Mesodermal cell (in vitro differentiated cells): ENCODE measurements around the gene CPEB1.

ENCODE experiments used
- H3K27ac ChIP-seq: 2 replicates; pipeline ENCODE4 v1.7.0; 2013; ENCODE audit warnings: mild to moderate bottlenecking, low read depth, low read length, moderate library complexity; ENCODE audit not compliant: severe bottlenecking
- H3K36me3 ChIP-seq: 2 replicates; pipeline ENCODE4 v1.7.1; 2013; ENCODE audit warnings: mild to moderate bottlenecking, low read length, moderate library complexity; ENCODE audit not compliant: control insufficient read depth, insufficient read depth
- H3K4me1 ChIP-seq: one replicate; pipeline ENCODE4 v1.7.1; 2013; ENCODE audit warnings: mild to moderate bottlenecking, low read length; ENCODE audit not compliant: insufficient read depth, control insufficient read depth, poor library complexity, severe bottlenecking
- H3K4me3 ChIP-seq: 2 replicates; pipeline ENCODE4 v1.7.0; 2013; ENCODE audit warnings: low read length, control low read depth, mild to moderate bottlenecking; ENCODE audit not compliant: insufficient read depth, poor library complexity, severe bottlenecking; ENCODE audit errors: extremely low read depth
- H3K9me3 ChIP-seq: 2 replicates; pipeline ENCODE4 v1.7.1; 2013; ENCODE audit warnings: mild to moderate bottlenecking, low read length, moderate library complexity; ENCODE audit not compliant: control insufficient read depth
- WGBS, 2 experiments: methylation state at CpG; one replicate each; pipeline ENCODE4 v1.1.5; 2013; ENCODE audit warnings: missing lambda C conversion rate in 2 of 2; ENCODE audit not compliant: insufficient coverage in 2 of 2; 5-methylcytosine and 5-hydroxymethylcytosine counted together

Gene CPEB1

GRCh38 chr15:82666606-82667005, 19.4 kb upstream of the CPEB1 start:
- WGBS, 2 experiments, result 84 to 91% methylated on average over 10 of the region's 10 CpGs
- Histone ChIP-seq H3K4me3 (no peak overlapping the region), H3K9me3 (no peaks in the 10 kb centered on the region), H3K27ac (no peak overlapping the region), H3K4me1 (no peaks in the 10 kb centered on the region), H3K36me3 (no peaks in the 10 kb centered on the region)

GRCh38 chr15:82664021-82664420, 16.9 kb upstream of the CPEB1 start:
- WGBS, 2 experiments, result 83% methylated on average over 5 of the region's 5 CpGs
- Histone ChIP-seq H3K36me3 (no peaks in the 10 kb centered on the region), H3K27ac (no peak overlapping the region), H3K9me3 (no peaks in the 10 kb centered on the region), H3K4me1 (no peaks in the 10 kb centered on the region), H3K4me3 (no peak overlapping the region)

GRCh38 chr15:82663186-82663600, 16.0 kb upstream of the CPEB1 start:
- H3K9me3 ChIP-seq, result no peaks in the 10 kb centered on the region
- no peaks in the 10 kb centered on the region for H3K4me1 ChIP-seq
- no peak overlapping the region for H3K4me3 ChIP-seq
- WGBS, 2 experiments, result 8 to 10% methylated on average over 3 to 4 of the region's 4 CpGs
- H3K27ac ChIP-seq, result no peak overlapping the region
- no peaks in the 10 kb centered on the region for H3K36me3 ChIP-seq

- Histone ChIP-seq H3K4me3 (no peak overlapping the region), H3K36me3 (no peaks in the 10 kb centered on the region), H3K27ac (no peak overlapping the region), H3K4me1 (no peaks in the 10 kb centered on the region), H3K9me3 (no peaks in the 10 kb centered on the region)
- 81 to 93% methylated on average over 7 to 9 of the region's 9 CpGs for WGBS, 2 experiments
These were observed 15.5 kb upstream of the CPEB1 start for GRCh38 chr15:82662641-82663040.

- Histone ChIP-seq H3K27ac (no peak overlapping the region), H3K4me1 (no peaks in the 10 kb centered on the region), H3K9me3 (no peaks in the 10 kb centered on the region), H3K36me3 (no peaks in the 10 kb centered on the region), H3K4me3 (no peak overlapping the region)
- 78 to 80% methylated on average over 1 of the region's 1 CpG for WGBS, 2 experiments
These were observed 13.2 kb upstream of the CPEB1 start for GRCh38 chr15:82660378-82660777.

DNA sequence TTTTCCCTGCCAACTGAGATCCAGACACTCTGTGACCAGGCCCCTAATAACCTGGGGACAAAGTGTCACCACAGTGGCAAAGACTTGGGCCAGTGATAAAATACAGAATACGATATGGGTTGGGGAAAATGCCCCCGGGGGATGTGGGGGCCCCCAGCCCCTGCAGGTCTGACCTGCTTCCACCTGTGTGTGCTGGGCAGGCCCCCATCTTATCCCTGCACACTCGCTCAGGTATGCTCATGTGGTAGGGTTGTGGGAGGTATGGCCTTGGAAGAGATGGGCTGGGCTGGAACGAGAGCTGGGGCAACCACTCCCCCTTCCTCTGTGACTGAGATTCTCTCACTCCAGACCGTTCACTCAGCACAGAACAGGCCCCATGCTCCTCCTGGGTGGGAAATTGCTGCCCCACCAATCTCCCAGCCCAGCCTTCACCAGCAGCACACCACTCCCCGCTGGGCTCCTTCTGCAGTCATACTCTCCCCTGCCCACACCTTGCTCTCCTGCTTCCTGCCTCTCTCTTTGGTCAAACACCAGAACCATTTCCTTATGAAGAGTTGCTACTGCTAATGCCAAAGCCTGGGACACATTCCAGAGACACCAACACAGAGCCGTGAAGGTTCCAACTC, 9.6 kb upstream of the CPEB1 start:
- H3K4me3 ChIP-seq, result no peak overlapping the region
- no peaks in the 10 kb centered on the region for H3K4me1 ChIP-seq
- H3K36me3 ChIP-seq, result no peaks in the 10 kb centered on the region
- no peak overlapping the region for H3K27ac ChIP-seq
- WGBS, 2 experiments, result 66 to 89% methylated on average over 4 to 5 of the region's 7 CpGs
- H3K9me3 ChIP-seq, result no peaks in the 10 kb centered on the region

GRCh38 chr15:82655606-82656005, 8.4 kb upstream of the CPEB1 start:
- no peak overlapping the region for H3K27ac ChIP-seq
- no peaks in the 10 kb centered on the region for H3K4me1 ChIP-seq
- 82 to 88% methylated on average over 3 of the region's 3 CpGs for WGBS, 2 experiments
- H3K9me3 ChIP-seq, result no peaks in the 10 kb centered on the region
- no peaks in the 10 kb centered on the region for H3K36me3 ChIP-seq
- H3K4me3 ChIP-seq, result no peak overlapping the region

GRCh38 chr15:82653483-82654168, 6.5 kb upstream of the CPEB1 start:
- Histone ChIP-seq H3K4me1 (no peaks in the 10 kb centered on the region), H3K27ac (no peak overlapping the region), H3K36me3 (no peaks in the 10 kb centered on the region), H3K4me3 (no peak overlapping the region), H3K9me3 (no peaks in the 10 kb centered on the region)
- 90 to 100% methylated on average over 1 to 3 of the region's 3 CpGs for WGBS, 2 experiments

DNA sequence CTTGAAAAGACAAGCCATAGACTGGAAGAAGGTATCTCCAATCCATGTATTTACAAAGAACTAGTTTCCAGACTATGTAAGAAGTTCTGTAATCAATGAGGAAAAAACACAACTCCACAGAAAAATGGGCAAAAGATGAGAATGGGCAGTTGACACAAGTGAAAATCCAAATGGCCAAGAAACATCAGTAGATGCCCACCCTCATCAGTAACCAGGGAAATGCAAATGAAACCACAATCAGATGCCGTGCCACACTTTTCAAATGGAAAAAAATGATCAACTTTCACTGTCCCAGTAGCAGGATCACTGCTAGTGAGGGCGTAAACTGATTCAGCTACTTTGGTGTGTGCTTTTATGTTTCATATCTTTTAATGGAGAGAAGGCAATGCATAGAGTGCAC, 4.5 kb upstream of the CPEB1 start:
- WGBS, 2 experiments, result 100% methylated on average over 2 of the region's 2 CpGs; no CpG with 5 or more reads in 1 of the 2 experiments
- Histone ChIP-seq H3K4me1 (peaks cover 3% of the 10 kb centered on the region), H3K9me3 (peaks cover 3% of the 10 kb centered on the region), H3K4me3 (no peak overlapping the region), H3K36me3 (no peaks in the 10 kb centered on the region), H3K27ac (no peak overlapping the region)

DNA sequence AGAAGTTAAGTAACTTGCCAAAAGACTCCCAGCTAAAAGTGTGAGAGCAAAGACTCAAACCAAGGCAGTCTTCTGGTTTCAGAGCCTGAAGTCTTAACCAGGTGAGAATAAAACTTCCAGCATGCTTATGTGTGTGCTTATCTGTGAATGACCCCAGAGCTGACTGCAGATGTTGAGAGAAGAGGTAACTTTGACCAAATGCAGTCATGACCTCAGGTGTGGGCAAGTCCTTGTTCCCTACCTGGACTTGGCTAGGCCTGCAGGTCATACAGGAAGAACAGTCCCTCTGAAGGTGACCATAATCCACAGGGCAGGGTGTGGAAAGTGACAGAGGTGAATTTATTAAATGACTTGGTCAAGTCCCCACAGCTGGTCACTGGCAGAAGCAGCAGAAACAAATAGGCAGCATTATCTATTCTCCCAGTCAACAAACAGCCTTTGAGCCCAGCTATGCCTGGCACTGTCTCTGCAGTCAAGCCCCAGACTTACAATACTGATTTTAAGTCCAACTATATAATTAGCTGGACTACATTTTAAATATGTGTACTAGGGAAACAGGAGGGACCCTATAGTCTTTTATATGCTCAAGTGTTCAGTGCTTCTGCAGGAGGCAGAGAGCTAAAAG, 3.0 kb upstream of the CPEB1 start:
- no peak overlapping the region for H3K4me3 ChIP-seq
- no peak overlapping the region for H3K27ac ChIP-seq
- peaks cover 7% of the 10 kb centered on the region for H3K4me1 ChIP-seq
- H3K36me3 ChIP-seq, result no peaks in the 10 kb centered on the region
- peaks cover 4% of the 10 kb centered on the region for H3K9me3 ChIP-seq
